Measurements from ENCODE around the gene GLB1L3.

DNA sequence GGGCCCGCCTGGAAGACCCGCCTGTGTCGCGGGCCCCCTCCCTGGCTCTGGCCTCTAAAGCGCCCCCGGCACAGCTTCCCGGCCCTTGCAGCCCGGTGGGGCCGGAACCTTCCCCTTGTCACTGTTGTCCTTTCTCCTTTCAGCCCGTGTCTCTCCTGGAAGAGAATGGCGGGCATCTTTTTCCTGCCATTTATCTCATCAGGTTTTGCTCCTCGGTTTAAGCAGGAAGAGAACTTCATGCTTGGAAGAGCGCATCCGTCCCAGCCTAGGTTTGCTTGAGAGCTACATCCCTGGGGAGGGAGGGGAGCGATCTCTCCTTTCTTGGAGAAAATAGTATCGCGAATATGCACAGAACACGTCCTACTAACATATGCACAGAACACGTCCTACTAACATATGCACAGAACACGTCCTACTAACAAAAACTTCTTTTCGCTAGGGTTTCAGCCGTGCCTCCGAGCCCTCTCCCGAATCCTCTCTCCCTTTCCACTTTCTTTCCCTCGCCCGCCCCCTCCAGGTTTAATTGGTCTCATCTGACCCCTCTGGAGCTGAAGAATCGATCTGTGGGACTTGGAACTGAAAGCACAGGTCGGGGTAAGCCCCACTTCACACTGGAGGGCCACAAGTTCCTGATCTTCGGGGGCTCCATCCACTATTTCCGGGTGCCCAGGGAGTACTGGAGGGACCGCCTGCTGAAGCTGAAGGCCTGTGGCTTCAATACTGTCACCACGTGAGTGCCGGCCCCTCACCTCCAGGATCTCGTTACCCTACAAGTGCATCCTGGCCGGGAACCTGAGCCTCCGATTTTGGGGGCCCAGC is 1.2 kb downstream of the GLB1L3 start:
- TF ChIP-seq, protein P1, sequence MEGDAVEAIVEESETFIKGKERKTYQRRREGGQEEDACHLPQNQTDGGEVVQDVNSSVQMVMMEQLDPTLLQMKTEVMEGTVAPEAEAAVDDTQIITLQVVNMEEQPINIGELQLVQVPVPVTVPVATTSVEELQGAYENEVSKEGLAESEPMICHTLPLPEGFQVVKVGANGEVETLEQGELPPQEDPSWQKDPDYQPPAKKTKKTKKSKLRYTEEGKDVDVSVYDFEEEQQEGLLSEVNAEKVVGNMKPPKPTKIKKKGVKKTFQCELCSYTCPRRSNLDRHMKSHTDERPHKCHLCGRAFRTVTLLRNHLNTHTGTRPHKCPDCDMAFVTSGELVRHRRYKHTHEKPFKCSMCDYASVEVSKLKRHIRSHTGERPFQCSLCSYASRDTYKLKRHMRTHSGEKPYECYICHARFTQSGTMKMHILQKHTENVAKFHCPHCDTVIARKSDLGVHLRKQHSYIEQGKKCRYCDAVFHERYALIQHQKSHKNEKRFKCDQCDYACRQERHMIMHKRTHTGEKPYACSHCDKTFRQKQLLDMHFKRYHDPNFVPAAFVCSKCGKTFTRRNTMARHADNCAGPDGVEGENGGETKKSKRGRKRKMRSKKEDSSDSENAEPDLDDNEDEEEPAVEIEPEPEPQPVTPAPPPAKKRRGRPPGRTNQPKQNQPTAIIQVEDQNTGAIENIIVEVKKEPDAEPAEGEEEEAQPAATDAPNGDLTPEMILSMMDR (IDR thresholded peaks at IDR 0.05): no peak
- TF ChIP-seq POLR2A (IDR thresholded peaks at IDR 0.05): no peak

Measured in heart left ventricle (tissue), 13 donors.